WERI-Rb-1 (cell line): ENCODE results near the gene LUC7L.
A peak's percentile ranks its signal among the peaks of the same experiment; 100 is the strongest.

Experiments
- DNase-seq: peaks from one replicate; pipeline ENCODE4 v3.0.0-alpha.2; 2020
- H3K27ac ChIP-seq: fragments of 250-450 bp; sonication (Bioruptor Pico); 2 replicates; pipeline ENCODE4 v1.5.1; 2020; ENCODE audit warnings: mild to moderate bottlenecking, moderate library complexity
- H3K27me3 ChIP-seq: fragments of 250-450 bp; sonication (Bioruptor Pico); 2 replicates; pipeline ENCODE4 v1.5.1; 2021; ENCODE audit warnings: mild to moderate bottlenecking, low read depth, moderate library complexity; ENCODE audit not compliant: insufficient read depth, severe bottlenecking
- H3K36me3 ChIP-seq: fragments of 250-450 bp; sonication (Bioruptor Pico); 2 replicates; pipeline ENCODE4 v1.5.1; 2020; ENCODE audit warnings: mild to moderate bottlenecking, moderate library complexity
- H3K4me3 ChIP-seq: 2 replicates; pipeline ENCODE4 v1.5.1; 2011; ENCODE audit warnings: low read depth, mild to moderate bottlenecking, control low read depth, low read length
- H3K9me3 ChIP-seq: fragments of 250-450 bp; sonication (Bioruptor Pico); 2 replicates; pipeline ENCODE4 v1.5.1; 2021; ENCODE audit warnings: mild to moderate bottlenecking, moderate library complexity; ENCODE audit not compliant: severe bottlenecking
- TF ChIP-seq, protein P1 (sequence below): IDR thresholded peaks from 2 replicates; pipeline ENCODE4 v1.5.1; 2011; ENCODE audit warnings: low read depth, mild to moderate bottlenecking, control low read depth, inconsistent platforms, low read length

LUC7L gene

DNA sequence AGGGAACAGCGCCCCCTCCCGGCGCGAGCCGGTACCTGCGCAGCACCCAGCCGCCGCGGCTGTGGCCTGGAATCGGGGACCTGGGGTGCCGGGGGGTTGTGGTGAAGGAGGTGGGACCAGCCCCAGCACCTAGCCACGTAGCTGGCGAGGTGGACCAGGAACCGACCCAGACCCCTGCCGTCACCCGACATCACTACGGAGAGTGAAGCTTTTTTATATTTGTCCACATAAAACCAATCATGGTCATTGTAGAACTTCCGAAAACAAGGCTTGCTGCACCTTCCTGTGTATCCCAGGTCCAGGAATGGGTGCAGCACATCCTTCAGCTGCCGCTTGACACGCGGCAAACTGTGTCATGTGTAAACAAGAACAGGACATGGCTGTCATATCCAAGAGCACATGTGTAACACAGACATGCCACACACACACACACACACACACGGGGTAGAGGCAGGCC, 47.7 kb downstream of the LUC7L start:
- H3K27me3 ChIP-seq: peaks cover 7% of the 10 kb centered on the region
- peaks cover 13% of the 10 kb centered on the region for H3K36me3 ChIP-seq
- H3K4me3 ChIP-seq: no peak overlapping the region
- no peaks in the 10 kb centered on the region for H3K9me3 ChIP-seq
- peak; percentile 87 for DNase-seq
- no peak overlapping the region for H3K27ac ChIP-seq
- TF ChIP-seq, protein P1, sequence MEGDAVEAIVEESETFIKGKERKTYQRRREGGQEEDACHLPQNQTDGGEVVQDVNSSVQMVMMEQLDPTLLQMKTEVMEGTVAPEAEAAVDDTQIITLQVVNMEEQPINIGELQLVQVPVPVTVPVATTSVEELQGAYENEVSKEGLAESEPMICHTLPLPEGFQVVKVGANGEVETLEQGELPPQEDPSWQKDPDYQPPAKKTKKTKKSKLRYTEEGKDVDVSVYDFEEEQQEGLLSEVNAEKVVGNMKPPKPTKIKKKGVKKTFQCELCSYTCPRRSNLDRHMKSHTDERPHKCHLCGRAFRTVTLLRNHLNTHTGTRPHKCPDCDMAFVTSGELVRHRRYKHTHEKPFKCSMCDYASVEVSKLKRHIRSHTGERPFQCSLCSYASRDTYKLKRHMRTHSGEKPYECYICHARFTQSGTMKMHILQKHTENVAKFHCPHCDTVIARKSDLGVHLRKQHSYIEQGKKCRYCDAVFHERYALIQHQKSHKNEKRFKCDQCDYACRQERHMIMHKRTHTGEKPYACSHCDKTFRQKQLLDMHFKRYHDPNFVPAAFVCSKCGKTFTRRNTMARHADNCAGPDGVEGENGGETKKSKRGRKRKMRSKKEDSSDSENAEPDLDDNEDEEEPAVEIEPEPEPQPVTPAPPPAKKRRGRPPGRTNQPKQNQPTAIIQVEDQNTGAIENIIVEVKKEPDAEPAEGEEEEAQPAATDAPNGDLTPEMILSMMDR: peak; percentile 94

DNA sequence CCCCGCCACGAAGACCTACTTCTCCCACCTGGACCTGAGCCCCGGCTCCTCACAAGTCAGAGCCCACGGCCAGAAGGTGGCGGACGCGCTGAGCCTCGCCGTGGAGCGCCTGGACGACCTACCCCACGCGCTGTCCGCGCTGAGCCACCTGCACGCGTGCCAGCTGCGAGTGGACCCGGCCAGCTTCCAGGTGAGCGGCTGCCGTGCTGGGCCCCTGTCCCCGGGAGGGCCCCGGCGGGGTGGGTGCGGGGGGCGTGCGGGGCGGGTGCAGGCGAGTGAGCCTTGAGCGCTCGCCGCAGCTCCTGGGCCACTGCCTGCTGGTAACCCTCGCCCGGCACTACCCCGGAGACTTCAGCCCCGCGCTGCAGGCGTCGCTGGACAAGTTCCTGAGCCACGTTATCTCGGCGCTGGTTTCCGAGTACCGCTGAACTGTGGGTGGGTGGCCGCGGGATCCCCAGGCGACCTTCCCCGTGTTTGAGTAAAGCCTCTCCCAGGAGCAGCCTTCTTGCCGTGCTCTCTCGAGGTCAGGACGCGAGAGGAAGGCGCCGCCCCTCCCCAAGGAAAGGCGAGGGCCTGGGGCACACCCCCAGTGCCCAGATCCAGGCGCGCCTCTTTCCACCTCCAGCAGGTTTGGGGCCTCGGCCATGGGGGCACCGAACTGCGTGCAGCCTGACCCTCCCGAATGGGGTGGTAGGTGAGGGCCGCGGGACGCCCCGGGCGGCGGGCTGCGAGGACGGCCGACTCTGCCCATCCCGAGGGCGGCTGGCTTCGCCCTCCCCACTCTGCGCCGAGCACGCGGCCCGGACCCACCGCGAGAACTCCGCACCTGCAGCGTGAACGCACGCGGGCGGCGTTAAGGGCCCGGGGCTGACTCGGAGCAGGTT, 48.3 kb downstream of the LUC7L start:
- TF ChIP-seq, protein P1: no peak
- H3K4me3 ChIP-seq: peak overlapping the region; percentile 57

DNA sequence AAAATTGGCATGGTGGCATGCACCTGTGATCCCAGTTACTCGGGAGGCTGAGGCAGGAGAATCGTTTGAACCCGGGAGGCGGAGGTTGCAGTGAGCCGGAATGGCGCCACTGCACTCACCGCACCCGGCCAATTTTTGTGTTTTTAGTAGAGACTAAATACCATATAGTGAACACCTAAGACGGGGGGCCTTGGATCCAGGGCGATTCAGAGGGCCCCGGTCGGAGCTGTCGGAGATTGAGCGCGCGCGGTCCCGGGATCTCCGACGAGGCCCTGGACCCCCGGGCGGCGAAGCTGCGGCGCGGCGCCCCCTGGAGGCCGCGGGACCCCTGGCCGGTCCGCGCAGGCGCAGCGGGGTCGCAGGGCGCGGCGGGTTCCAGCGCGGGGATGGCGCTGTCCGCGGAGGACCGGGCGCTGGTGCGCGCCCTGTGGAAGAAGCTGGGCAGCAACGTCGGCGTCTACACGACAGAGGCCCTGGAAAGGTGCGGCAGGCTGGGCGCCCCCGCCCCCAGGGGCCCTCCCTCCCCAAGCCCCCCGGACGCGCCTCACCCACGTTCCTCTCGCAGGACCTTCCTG, 49.1 kb downstream of the LUC7L start, which contains the start of gene HBQ1:
HBQ1 (plus strand) TSS at position 359 of the 575 bp plus-strand sequence; CDS start at position 387, 28 bp downstream.
- TF ChIP-seq, protein P1: peak; percentile 75
- Histone ChIP-seq H3K9me3 (no peaks in the 10 kb centered on the region), H3K27ac (peak within 1 kb of the TSS; percentile 39), H3K4me3 (peak within 1 kb of the TSS; percentile 57), H3K27me3 (peaks cover 12% of the 10 kb centered on the region), H3K36me3 (peaks cover 7% of the 10 kb centered on the region)
- DNase-seq: peak; percentile 61

More for the DNA sequence above, 48.3 kb downstream of the LUC7L start:
- peaks cover 13% of the 10 kb centered on the region for H3K36me3 ChIP-seq
- peaks cover 7% of the 10 kb centered on the region for H3K27me3 ChIP-seq
- no peaks in the 10 kb centered on the region for H3K9me3 ChIP-seq
- no peak for DNase-seq
- H3K27ac ChIP-seq: peak overlapping the region; percentile 39

DNA sequence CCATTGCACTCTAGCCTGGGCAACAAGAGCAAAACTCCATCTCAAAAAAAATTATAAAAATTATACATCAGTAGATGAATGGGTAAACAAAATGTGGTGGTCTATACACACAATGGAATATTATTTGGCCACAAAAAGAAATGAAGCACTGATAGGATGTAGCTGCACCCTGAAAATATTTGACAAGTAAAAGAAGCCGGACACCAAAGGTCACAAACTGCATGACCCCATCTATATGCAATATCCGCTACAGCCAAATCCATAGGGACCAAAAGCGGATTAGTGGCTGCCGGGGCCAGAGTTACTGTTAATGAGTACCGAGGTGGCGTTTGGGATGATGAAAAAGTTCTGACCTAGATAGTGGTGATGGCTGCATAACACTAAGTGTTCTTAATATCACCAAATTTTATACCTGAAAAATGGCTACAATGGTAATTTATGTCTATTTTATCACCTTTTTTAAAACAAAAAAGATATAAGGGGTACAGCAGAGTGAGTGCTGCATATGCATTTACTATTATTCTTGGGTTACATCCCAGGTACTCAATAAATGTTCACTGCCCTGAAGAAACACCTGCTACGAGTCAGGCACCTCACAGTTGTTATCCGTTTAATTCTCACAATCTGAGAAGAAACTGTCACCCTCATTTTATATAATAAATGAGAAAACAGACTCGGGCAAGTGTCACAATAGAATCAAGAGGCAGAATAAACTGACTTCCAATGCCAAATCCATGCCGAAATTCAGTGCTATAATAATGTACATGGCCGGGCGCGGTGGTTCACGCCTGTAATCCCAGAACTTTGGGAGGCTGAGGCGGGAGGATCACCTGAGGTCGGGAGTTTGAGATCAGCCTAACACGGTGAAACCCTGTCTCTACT, 49.8 kb downstream of the LUC7L start:
- Histone ChIP-seq H3K27me3 (peaks cover 14% of the 10 kb centered on the region), H3K27ac (no peak overlapping the region), H3K9me3 (no peaks in the 10 kb centered on the region), H3K4me3 (no peak overlapping the region), H3K36me3 (peaks cover 3% of the 10 kb centered on the region)
- TF ChIP-seq, protein P1: no peak
- no peak for DNase-seq

DNA sequence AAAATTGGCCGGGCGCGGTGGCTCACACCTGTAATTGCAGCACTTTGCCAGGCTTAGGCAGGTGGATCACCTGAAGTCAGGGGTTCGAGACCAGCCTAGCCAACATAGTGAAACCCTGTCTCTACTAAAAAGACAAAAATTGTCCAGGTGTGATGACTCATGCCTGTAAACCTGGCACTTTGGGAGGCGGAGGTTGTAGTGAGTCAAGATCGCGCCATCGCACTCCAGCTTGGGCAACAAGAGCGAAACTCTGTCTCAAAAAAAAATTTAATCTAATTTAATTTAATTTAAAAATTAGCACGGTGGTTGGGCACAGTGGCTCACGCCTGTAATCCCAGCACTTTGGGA, 50.6 kb downstream of the LUC7L start:
- Histone ChIP-seq H3K27ac (no peak overlapping the region), H3K36me3 (no peaks in the 10 kb centered on the region; the same call in 1 of the 2 replicates), H3K9me3 (no peaks in the 10 kb centered on the region), H3K4me3 (no peak overlapping the region), H3K27me3 (peaks cover 14% of the 10 kb centered on the region)
- no peak for DNase-seq
- TF ChIP-seq, protein P1: no peak
